Stimulated activated CD4-positive, alpha-beta T cell treated with anti-CD3 and anti-CD28 coated beads, TNF-alpha, amount 100 ng/mL, for 48 hours (primary cell): Measurements from ENCODE around the gene EXOC7.
"Not testable (repeated sequence)": the region's sequence is repeated elsewhere in the genome, so short reads cannot be mapped to it uniquely, and the experiment has no call there.

Source experiments
- DNase-seq, 3 donors: peaks; one replicate each; pipeline ENCODE4 v3.0.0-alpha.2; 2020; ENCODE audit warnings: low read depth in 3 of 3

Gene EXOC7

GRCh38 chr17:76076146-76076764 lies 27.3 kb downstream of the EXOC7 start:
- no peak for DNase-seq

- no peak for DNase-seq
These were observed 28.0 kb downstream of the EXOC7 start for GRCh38 chr17:76075364-76076145.

GRCh38 chr17:76074390-76075363 lies 28.9 kb downstream of the EXOC7 start, which contains the start of gene GALR2:
Gene GALR2 (plus strand): TSS chr17:76074781. CDS start chr17:76074884, 103 bp downstream.
- DNase-seq = no peak

GRCh38 chr17:76072148-76072858 lies 31.3 kb downstream of the EXOC7 start, which contains the start of gene SRP68:
Gene SRP68 (minus strand): TSS chr17:76072517. CDS start chr17:76072491, 26 bp downstream.
- peak; percentile 68 to 82 (median 70) for DNase-seq

- DNase-seq = no peak
These were observed 31.9 kb downstream of the EXOC7 start for GRCh38 chr17:76071531-76072147.

GRCh38 chr17:76065775-76066174 lies 37.8 kb downstream of the EXOC7 start:
- no peak for DNase-seq

GRCh38 chr17:76063875-76064546 lies 39.6 kb downstream of the EXOC7 start:
- DNase-seq = peak in 2 of 3 donors; percentile 44 to 50

GRCh38 chr17:76058264-76058663 lies 45.3 kb downstream of the EXOC7 start:
- not testable (repeated sequence) for DNase-seq

- no peak for DNase-seq
These were observed 46.7 kb downstream of the EXOC7 start for GRCh38 chr17:76056882-76057281.

- DNase-seq = no peak
These were observed 49.5 kb downstream of the EXOC7 start for GRCh38 chr17:76054112-76054476.

GRCh38 chr17:76053246-76054111 lies 50.1 kb downstream of the EXOC7 start:
- DNase-seq = no peak

GRCh38 chr17:76051561-76051960 lies 52.0 kb downstream of the EXOC7 start:
- DNase-seq = no peak

- no peak for DNase-seq
These were observed 52.8 kb downstream of the EXOC7 start for GRCh38 chr17:76050538-76051467.

GRCh38 chr17:76049836-76050537 lies 53.6 kb downstream of the EXOC7 start:
- no peak for DNase-seq

GRCh38 chr17:76049239-76049638 lies 54.3 kb downstream of the EXOC7 start:
- DNase-seq = no peak

GRCh38 chr17:76048711-76049110 lies 54.9 kb downstream of the EXOC7 start:
- DNase-seq = no peak

GRCh38 chr17:76048025-76048605 lies 55.5 kb downstream of the EXOC7 start:
- no peak for DNase-seq
